ENCODE data around the gene STK25. TPM values are rescaled to one million over a fixed set of nuclear protein-coding genes. Genes with fewer than 3 reads are reported as not detected.

Gene STK25
- polyA plus RNA-seq, 1 donor (not counting 4 experiments of a cell fraction or from before 2014, with no cell fraction given), result 242 TPM

DNA sequence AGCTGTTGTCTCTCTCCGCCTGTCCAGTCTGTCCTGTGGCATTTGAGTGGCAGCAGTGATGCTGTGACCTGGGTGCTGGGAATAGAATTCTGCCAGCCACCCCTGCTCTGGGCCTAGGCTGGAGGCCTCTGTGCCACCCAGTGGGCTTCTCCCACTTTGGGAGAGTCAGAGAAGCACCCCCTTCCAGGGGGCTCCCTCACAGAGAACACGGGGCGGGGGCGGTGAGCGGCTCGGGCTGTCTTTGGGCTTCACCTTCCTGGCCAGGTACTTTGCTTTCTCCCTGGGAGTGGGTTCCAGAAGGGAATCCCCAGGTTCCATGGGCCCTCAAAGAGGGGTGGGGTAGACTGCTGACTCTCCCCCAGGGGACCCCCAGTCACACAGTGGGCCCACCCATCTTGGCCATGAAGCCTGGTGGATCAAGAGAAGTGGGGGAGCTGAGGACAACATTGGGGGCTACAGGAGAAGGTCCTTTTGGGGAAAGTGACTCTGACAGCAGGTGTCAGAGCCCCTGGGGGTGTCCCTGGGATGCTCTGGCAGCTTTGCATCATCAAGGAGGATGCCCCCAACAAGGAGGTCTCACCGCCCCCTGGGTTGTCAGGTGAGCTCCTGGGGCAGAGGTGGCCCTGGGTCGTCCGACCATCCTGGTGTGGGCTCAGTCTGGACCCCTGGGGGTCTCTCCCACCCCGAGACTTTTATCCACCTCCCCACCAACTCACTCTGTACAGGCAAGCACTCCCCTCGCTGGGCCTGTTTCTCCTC lies 31.4 kb upstream of the STK25 start:
- TF ChIP-seq EZH2 (IDR thresholded peaks at IDR 0.05; ENCODE audit: low read length), result no peak
- TF ChIP-seq, protein P1, sequence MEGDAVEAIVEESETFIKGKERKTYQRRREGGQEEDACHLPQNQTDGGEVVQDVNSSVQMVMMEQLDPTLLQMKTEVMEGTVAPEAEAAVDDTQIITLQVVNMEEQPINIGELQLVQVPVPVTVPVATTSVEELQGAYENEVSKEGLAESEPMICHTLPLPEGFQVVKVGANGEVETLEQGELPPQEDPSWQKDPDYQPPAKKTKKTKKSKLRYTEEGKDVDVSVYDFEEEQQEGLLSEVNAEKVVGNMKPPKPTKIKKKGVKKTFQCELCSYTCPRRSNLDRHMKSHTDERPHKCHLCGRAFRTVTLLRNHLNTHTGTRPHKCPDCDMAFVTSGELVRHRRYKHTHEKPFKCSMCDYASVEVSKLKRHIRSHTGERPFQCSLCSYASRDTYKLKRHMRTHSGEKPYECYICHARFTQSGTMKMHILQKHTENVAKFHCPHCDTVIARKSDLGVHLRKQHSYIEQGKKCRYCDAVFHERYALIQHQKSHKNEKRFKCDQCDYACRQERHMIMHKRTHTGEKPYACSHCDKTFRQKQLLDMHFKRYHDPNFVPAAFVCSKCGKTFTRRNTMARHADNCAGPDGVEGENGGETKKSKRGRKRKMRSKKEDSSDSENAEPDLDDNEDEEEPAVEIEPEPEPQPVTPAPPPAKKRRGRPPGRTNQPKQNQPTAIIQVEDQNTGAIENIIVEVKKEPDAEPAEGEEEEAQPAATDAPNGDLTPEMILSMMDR (optimal IDR thresholded peaks at IDR 0.05 in 1 of 3, IDR thresholded peaks at IDR 0.05 in 1 of 3, conservative IDR thresholded peaks at IDR 0.05 in 1 of 3; ENCODE audit: extremely low read depth in 1 of 3, insufficient read depth in 2 of 3, low read length in 3 of 3), result no peak
- H3K4me1 ChIP-seq (ENCODE audit: control insufficient read depth, extremely low read depth, insufficient read depth, low read length), result peaks cover 10% of the 10 kb centered on the region
- no peak overlapping the region for H3K9ac ChIP-seq (ENCODE audit: control insufficient read depth, extremely low read depth, insufficient read depth, low read length)
- FAIRE-seq (no peak), DNase-seq (ENCODE audit: low read depth, low spot score) (no peak)
- H3K9me1 ChIP-seq (ENCODE audit: control insufficient read depth, extremely low read depth, insufficient read depth, low read length), result no peaks in the 10 kb centered on the region
- peaks cover 15% of the 10 kb centered on the region for H3K27me3 ChIP-seq (ENCODE audit: control insufficient read depth, extremely low read depth, insufficient read depth, low read length)
- no peaks in the 10 kb centered on the region for H3K9me3 ChIP-seq (ENCODE audit: control insufficient read depth, low read depth, low read length)
- no peak overlapping the region for H3K27ac ChIP-seq (ENCODE audit: control insufficient read depth, insufficient read depth, low read length)
- no peaks in the 10 kb centered on the region for H4K20me1 ChIP-seq (ENCODE audit: control insufficient read depth, extremely low read depth, insufficient read depth, low read length)
- H3K4me3 ChIP-seq (ENCODE audit: control insufficient read depth in 2 of 3, extremely low read depth in 1 of 3, insufficient read depth in 2 of 3, low read depth in 1 of 3, low read length in 3 of 3), result no peak overlapping the region
- no peak overlapping the region for H3K4me2 ChIP-seq (ENCODE audit: control insufficient read depth, extremely low read depth, insufficient read depth, low read depth, low read length)
- no peak overlapping the region for H2AFZ ChIP-seq (ENCODE audit: control insufficient read depth, low read length)
- H3K79me2 ChIP-seq (ENCODE audit: control insufficient read depth, insufficient read depth, low read length), result no peaks in the 10 kb centered on the region
- dilution Hi-C loops (cut with MboI; ENCODE audit: extremely low pct_ligation_motif_present, low sequenced_read_pairs), result no loop called here
- H3K36me3 ChIP-seq (ENCODE audit: control insufficient read depth in 2 of 2, extremely low read depth in 1 of 2, insufficient read depth in 2 of 2, low read length in 2 of 2), result no peaks in the 10 kb centered on the region

DNA sequence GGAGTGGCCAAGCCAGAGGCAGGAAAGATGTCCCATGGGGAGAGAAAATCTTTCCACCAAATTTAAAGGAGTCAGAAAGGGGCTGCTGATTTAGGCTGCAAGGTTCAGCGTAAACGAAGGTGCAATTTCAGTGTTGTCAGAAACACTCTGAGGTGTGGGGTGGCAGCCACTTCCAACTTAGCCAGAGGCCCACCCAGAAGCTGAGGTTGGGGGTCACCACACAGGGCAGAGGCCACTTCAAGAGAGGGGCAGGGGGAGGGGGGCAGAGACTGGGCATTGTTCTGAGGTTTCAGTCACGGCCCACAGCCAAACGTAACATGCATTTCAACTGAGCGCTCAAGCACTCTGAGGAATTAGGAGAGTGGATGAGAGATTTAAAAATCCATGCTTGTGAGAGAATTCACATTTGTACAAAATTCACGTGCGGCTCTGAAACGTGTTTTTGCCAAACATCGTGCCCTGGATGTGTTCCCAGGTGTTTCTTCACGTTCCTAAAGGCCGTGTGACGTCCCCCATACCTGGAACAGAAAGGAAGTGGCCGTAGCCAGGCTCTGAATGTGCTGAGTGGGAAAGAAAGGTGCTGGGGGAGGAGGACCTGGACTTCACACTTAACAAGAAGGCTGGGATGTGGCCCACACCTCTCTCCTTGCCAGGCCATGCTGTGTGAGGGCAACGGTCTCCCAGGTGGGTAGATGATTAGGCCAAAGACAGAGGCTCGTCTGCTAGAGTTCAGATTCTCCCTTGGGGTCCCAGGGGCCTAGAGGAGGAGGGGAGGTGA lies 30.6 kb upstream of the STK25 start:
- H3K9me1 ChIP-seq (ENCODE audit: control insufficient read depth, extremely low read depth, insufficient read depth, low read length), result no peaks in the 10 kb centered on the region
- H3K27ac ChIP-seq (ENCODE audit: control insufficient read depth, insufficient read depth, low read length), result no peak overlapping the region
- no peaks in the 10 kb centered on the region for H3K79me2 ChIP-seq (ENCODE audit: control insufficient read depth, insufficient read depth, low read length)
- H3K4me2 ChIP-seq (ENCODE audit: control insufficient read depth, extremely low read depth, insufficient read depth, low read depth, low read length), result no peak overlapping the region
- H3K9ac ChIP-seq (ENCODE audit: control insufficient read depth, extremely low read depth, insufficient read depth, low read length), result no peak overlapping the region
- H3K9me3 ChIP-seq (ENCODE audit: control insufficient read depth, low read depth, low read length), result no peaks in the 10 kb centered on the region
- no peak for DNase-seq (ENCODE audit: low read depth, low spot score)
- no peak for FAIRE-seq
- H3K36me3 ChIP-seq (ENCODE audit: control insufficient read depth in 2 of 2, extremely low read depth in 1 of 2, insufficient read depth in 2 of 2, low read length in 2 of 2), result no peaks in the 10 kb centered on the region
- H3K4me1 ChIP-seq (ENCODE audit: control insufficient read depth, extremely low read depth, insufficient read depth, low read length), result peaks cover 10% of the 10 kb centered on the region
- no peak overlapping the region for H3K4me3 ChIP-seq (ENCODE audit: control insufficient read depth in 2 of 3, extremely low read depth in 1 of 3, insufficient read depth in 2 of 3, low read depth in 1 of 3, low read length in 3 of 3)
- H4K20me1 ChIP-seq (ENCODE audit: control insufficient read depth, extremely low read depth, insufficient read depth, low read length), result no peaks in the 10 kb centered on the region
- no peak overlapping the region for H2AFZ ChIP-seq (ENCODE audit: control insufficient read depth, low read length)
- H3K27me3 ChIP-seq (ENCODE audit: control insufficient read depth, extremely low read depth, insufficient read depth, low read length), result peaks cover 19% of the 10 kb centered on the region
- TF ChIP-seq, protein P1 (optimal IDR thresholded peaks at IDR 0.05 in 1 of 3, IDR thresholded peaks at IDR 0.05 in 1 of 3, conservative IDR thresholded peaks at IDR 0.05 in 1 of 3; ENCODE audit: extremely low read depth in 1 of 3, insufficient read depth in 2 of 3, low read length in 3 of 3), result no peak
- no peak for TF ChIP-seq EZH2 (IDR thresholded peaks at IDR 0.05; ENCODE audit: low read length)
- dilution Hi-C loops (cut with MboI; ENCODE audit: extremely low pct_ligation_motif_present, low sequenced_read_pairs), result no loop called here

Measured in keratinocyte (primary cell).